HEK293 (cell line): ENCODE measurements around the gene SIRT7.

Experiments
- BCL11A ChIP-seq: fragments of 450-650 bp; formaldehyde crosslinking; IDR thresholded peaks from 2 replicates; pipeline ENCODE4 v1.5.1; 2016; ENCODE audit warnings: low read depth, missing biosample characterization, missing genetic modification characterization
- KLF9 ChIP-seq: fragments of 450-650 bp; formaldehyde crosslinking; IDR thresholded peaks from 2 replicates; pipeline ENCODE4 v1.5.1; 2016; ENCODE audit warnings: missing biosample characterization, missing genetic modification characterization, low read depth
- SETDB1 ChIP-seq: IDR thresholded peaks from one replicate; pipeline ENCODE4 v1.6.1; 2017; ENCODE audit warnings: mild to moderate bottlenecking, low read length, moderate library complexity, mixed read lengths; ENCODE audit not compliant: insufficient read length
- SP3 ChIP-seq: fragments of 450-650 bp; formaldehyde crosslinking; IDR thresholded peaks from 2 replicates; pipeline ENCODE4 v1.5.1; 2016; ENCODE audit warnings: missing biosample characterization, missing genetic modification characterization
- ZBTB20 ChIP-seq: fragments of 450-650 bp; formaldehyde crosslinking; IDR thresholded peaks from 2 replicates; pipeline ENCODE4 v1.5.1; 2016; ENCODE audit warnings: missing biosample characterization, missing genetic modification characterization
- ZBTB8A ChIP-seq: fragments of 450-650 bp; formaldehyde crosslinking; IDR thresholded peaks from 2 replicates; pipeline ENCODE4 v1.5.1; 2016; ENCODE audit warnings: missing biosample characterization, missing genetic modification characterization
- ZFP41 ChIP-seq: fragments of 450-650 bp; formaldehyde crosslinking; IDR thresholded peaks from 2 replicates; pipeline ENCODE4 v1.5.1; 2016; ENCODE audit warnings: missing biosample characterization, missing genetic modification characterization, borderline replicate concordance
- ZNF138 ChIP-seq: fragments of 450-650 bp; formaldehyde crosslinking; IDR thresholded peaks from 2 replicates; pipeline ENCODE4 v1.5.1; 2016; ENCODE audit warnings: missing biosample characterization, missing genetic modification characterization, borderline replicate concordance
- ZNF140 ChIP-seq: fragments of 450-650 bp; formaldehyde crosslinking; IDR thresholded peaks from 2 replicates; pipeline ENCODE4 v1.5.1; 2016; ENCODE audit warnings: missing biosample characterization, missing genetic modification characterization
- ZNF214 ChIP-seq: fragments of 450-650 bp; formaldehyde crosslinking; IDR thresholded peaks from 2 replicates; pipeline ENCODE4 v1.5.1; 2017; ENCODE audit warnings: missing biosample characterization, mild to moderate bottlenecking, missing genetic modification characterization, borderline replicate concordance
- ZNF341 ChIP-seq: fragments of 450-650 bp; formaldehyde crosslinking; IDR thresholded peaks from 2 replicates; pipeline ENCODE4; 2016; ENCODE audit warnings: low read depth, missing biosample characterization, missing genetic modification characterization
- ZNF473 ChIP-seq: fragments of 450-650 bp; formaldehyde crosslinking; IDR thresholded peaks from 2 replicates; pipeline ENCODE4 v1.5.1; 2017; ENCODE audit warnings: missing biosample characterization, missing genetic modification characterization
- ZNF510 ChIP-seq: fragments of 450-650 bp; formaldehyde crosslinking; IDR thresholded peaks from 2 replicates; pipeline ENCODE4 v1.5.1; 2018; ENCODE audit warnings: mild to moderate bottlenecking, missing genetic modification characterization, missing biosample characterization; ENCODE audit not compliant: insufficient replicate concordance
- ZNF600 ChIP-seq: fragments of 450-650 bp; formaldehyde crosslinking; IDR thresholded peaks from 2 replicates; pipeline ENCODE4 v1.5.1; 2016; ENCODE audit warnings: missing biosample characterization, missing genetic modification characterization
- ZXDB ChIP-seq: fragments of 450-650 bp; formaldehyde crosslinking; IDR thresholded peaks from 2 replicates; pipeline ENCODE4 v1.5.1; 2016; ENCODE audit warnings: missing biosample characterization, missing genetic modification characterization
- TF ChIP-seq, protein P1 (sequence below): fragments of 450-650 bp; formaldehyde crosslinking; IDR thresholded peaks from 2 replicates; pipeline ENCODE4 v1.5.1; 2016; ENCODE audit warnings: missing biosample characterization, missing genetic modification characterization, borderline replicate concordance
- TF ChIP-seq, protein P2 (sequence below): fragments of 450-650 bp; formaldehyde crosslinking; IDR thresholded peaks from 2 replicates; pipeline ENCODE4 v1.5.1; 2016; ENCODE audit warnings: missing biosample characterization, missing genetic modification characterization
- TF ChIP-seq, protein P3 (sequence below): fragments of 450-650 bp; formaldehyde crosslinking; IDR thresholded peaks from 2 replicates; pipeline ENCODE4 v1.5.1; 2016; ENCODE audit warnings: missing biosample characterization, missing genetic modification characterization
- TF ChIP-seq, protein P4 (sequence below): fragments of 450-650 bp; formaldehyde crosslinking; IDR thresholded peaks from 2 replicates; pipeline ENCODE4 v1.5.1; 2016; ENCODE audit warnings: missing biosample characterization, missing genetic modification characterization
- TF ChIP-seq, protein P5 (sequence below): fragments of 450-650 bp; formaldehyde crosslinking; conservative IDR thresholded peaks from 2 replicates; pipeline ENCODE4 v1.5.1; 2016; ENCODE audit warnings: low read depth, missing biosample characterization, missing genetic modification characterization

Gene SIRT7

DNA sequence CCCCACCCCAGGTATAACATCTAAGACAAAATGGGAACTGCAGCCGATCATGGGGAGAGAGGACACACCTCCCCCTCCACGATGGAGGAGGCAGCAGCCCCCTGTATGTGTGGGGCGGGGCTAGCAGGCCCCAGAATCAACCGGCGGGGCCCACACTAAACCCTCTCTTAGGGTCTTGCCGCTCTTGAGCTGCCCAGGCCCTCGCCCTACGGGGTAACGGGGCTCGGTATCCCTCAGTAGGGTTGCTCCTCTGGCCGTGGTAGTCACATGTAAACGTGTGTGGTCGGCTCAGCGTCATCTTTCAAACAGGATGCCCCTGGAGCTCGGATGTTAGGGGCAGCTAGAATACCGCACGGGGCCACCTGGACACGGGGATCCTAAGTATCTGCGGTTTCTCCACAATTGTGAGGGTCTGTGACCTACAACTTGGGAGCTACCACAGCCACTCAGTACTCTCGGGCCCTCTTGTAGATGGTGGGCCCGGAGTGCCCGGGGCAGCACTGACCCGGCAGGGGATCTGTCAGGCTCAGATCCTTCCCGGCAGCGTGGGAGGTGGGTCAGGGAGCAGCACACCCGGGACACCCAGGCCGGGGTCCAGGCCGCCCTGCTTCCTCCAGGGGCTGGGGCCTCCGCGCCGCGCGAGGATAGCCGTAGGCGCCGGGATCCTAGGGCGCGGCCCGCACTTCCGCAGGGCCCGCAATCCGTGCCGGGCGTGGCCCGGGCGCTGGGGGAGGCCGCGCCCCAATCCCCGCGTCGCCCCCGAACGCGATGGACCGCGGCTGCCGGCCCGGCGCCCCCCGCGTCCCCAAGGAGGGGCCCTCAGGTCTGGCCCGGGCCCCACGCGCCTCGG lies 47.6 kb downstream of the SIRT7 start (continued):
- TF ChIP-seq, protein P1, sequence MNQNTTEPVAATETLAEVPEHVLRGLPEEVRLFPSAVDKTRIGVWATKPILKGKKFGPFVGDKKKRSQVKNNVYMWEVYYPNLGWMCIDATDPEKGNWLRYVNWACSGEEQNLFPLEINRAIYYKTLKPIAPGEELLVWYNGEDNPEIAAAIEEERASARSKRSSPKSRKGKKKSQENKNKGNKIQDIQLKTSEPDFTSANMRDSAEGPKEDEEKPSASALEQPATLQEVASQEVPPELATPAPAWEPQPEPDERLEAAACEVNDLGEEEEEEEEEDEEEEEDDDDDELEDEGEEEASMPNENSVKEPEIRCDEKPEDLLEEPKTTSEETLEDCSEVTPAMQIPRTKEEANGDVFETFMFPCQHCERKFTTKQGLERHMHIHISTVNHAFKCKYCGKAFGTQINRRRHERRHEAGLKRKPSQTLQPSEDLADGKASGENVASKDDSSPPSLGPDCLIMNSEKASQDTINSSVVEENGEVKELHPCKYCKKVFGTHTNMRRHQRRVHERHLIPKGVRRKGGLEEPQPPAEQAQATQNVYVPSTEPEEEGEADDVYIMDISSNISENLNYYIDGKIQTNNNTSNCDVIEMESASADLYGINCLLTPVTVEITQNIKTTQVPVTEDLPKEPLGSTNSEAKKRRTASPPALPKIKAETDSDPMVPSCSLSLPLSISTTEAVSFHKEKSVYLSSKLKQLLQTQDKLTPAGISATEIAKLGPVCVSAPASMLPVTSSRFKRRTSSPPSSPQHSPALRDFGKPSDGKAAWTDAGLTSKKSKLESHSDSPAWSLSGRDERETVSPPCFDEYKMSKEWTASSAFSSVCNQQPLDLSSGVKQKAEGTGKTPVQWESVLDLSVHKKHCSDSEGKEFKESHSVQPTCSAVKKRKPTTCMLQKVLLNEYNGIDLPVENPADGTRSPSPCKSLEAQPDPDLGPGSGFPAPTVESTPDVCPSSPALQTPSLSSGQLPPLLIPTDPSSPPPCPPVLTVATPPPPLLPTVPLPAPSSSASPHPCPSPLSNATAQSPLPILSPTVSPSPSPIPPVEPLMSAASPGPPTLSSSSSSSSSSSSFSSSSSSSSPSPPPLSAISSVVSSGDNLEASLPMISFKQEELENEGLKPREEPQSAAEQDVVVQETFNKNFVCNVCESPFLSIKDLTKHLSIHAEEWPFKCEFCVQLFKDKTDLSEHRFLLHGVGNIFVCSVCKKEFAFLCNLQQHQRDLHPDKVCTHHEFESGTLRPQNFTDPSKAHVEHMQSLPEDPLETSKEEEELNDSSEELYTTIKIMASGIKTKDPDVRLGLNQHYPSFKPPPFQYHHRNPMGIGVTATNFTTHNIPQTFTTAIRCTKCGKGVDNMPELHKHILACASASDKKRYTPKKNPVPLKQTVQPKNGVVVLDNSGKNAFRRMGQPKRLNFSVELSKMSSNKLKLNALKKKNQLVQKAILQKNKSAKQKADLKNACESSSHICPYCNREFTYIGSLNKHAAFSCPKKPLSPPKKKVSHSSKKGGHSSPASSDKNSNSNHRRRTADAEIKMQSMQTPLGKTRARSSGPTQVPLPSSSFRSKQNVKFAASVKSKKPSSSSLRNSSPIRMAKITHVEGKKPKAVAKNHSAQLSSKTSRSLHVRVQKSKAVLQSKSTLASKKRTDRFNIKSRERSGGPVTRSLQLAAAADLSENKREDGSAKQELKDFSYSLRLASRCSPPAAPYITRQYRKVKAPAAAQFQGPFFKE (tag by site-specific recombination) = no peak
- no peak for TF ChIP-seq ZNF473 (tag by site-specific recombination)
- no peak for TF ChIP-seq ZNF140 (tag by site-specific recombination)
- no peak for TF ChIP-seq ZNF510 (tag by site-specific recombination)
- no peak for TF ChIP-seq BCL11A (tag by site-specific recombination)
- peak; percentile 90 for TF ChIP-seq ZBTB20 (tag by site-specific recombination)
- TF ChIP-seq, protein P2, sequence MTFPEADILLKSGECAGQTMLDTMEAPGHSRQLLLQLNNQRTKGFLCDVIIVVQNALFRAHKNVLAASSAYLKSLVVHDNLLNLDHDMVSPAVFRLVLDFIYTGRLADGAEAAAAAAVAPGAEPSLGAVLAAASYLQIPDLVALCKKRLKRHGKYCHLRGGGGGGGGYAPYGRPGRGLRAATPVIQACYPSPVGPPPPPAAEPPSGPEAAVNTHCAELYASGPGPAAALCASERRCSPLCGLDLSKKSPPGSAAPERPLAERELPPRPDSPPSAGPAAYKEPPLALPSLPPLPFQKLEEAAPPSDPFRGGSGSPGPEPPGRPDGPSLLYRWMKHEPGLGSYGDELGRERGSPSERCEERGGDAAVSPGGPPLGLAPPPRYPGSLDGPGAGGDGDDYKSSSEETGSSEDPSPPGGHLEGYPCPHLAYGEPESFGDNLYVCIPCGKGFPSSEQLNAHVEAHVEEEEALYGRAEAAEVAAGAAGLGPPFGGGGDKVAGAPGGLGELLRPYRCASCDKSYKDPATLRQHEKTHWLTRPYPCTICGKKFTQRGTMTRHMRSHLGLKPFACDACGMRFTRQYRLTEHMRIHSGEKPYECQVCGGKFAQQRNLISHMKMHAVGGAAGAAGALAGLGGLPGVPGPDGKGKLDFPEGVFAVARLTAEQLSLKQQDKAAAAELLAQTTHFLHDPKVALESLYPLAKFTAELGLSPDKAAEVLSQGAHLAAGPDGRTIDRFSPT (tag by site-specific recombination) = no peak; the same call in 1 of the 2 replicates
- no peak; the same call in 1 of the 2 replicates for TF ChIP-seq KLF9 (tag by site-specific recombination)
- no peak; the same call in 1 of the 2 replicates for TF ChIP-seq ZNF341 (tag by site-specific recombination)
- peak; percentile 86 for TF ChIP-seq ZXDB (tag by site-specific recombination)
- TF ChIP-seq, protein P3, sequence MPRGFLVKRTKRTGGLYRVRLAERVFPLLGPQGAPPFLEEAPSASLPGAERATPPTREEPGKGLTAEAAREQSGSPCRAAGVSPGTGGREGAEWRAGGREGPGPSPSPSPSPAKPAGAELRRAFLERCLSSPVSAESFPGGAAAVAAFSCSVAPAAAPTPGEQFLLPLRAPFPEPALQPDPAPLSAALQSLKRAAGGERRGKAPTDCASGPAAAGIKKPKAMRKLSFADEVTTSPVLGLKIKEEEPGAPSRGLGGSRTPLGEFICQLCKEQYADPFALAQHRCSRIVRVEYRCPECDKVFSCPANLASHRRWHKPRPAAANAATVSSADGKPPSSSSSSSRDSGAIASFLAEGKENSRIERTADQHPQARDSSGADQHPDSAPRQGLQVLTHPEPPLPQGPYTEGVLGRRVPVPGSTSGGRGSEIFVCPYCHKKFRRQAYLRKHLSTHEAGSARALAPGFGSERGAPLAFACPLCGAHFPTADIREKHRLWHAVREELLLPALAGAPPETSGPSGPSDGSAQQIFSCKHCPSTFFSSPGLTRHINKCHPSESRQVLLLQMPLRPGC (tag by site-specific recombination) = 0 out of 2 replicates have a peak, but pooled peaks have one; percentile 9
- no peak for TF ChIP-seq ZNF214 (tag by site-specific recombination)
- TF ChIP-seq ZFP41 = no peak
- TF ChIP-seq, protein P4, sequence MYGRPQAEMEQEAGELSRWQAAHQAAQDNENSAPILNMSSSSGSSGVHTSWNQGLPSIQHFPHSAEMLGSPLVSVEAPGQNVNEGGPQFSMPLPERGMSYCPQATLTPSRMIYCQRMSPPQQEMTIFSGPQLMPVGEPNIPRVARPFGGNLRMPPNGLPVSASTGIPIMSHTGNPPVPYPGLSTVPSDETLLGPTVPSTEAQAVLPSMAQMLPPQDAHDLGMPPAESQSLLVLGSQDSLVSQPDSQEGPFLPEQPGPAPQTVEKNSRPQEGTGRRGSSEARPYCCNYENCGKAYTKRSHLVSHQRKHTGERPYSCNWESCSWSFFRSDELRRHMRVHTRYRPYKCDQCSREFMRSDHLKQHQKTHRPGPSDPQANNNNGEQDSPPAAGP (tag by site-specific recombination) = peak; percentile 42; the same call in 1 of the 2 replicates
- 0 out of 2 replicates have a peak, but pooled peaks have one; percentile 12 for TF ChIP-seq ZNF600 (tag by site-specific recombination)
- no peak for TF ChIP-seq SETDB1
- TF ChIP-seq, protein P5, sequence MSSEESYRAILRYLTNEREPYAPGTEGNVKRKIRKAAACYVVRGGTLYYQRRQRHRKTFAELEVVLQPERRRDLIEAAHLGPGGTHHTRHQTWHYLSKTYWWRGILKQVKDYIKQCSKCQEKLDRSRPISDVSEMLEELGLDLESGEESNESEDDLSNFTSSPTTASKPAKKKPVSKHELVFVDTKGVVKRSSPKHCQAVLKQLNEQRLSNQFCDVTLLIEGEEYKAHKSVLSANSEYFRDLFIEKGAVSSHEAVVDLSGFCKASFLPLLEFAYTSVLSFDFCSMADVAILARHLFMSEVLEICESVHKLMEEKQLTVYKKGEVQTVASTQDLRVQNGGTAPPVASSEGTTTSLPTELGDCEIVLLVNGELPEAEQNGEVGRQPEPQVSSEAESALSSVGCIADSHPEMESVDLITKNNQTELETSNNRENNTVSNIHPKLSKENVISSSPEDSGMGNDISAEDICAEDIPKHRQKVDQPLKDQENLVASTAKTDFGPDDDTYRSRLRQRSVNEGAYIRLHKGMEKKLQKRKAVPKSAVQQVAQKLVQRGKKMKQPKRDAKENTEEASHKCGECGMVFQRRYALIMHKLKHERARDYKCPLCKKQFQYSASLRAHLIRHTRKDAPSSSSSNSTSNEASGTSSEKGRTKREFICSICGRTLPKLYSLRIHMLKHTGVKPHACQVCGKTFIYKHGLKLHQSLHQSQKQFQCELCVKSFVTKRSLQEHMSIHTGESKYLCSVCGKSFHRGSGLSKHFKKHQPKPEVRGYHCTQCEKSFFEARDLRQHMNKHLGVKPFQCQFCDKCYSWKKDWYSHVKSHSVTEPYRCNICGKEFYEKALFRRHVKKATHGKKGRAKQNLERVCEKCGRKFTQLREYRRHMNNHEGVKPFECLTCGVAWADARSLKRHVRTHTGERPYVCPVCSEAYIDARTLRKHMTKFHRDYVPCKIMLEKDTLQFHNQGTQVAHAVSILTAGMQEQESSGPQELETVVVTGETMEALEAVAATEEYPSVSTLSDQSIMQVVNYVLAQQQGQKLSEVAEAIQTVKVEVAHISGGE (tag by site-specific recombination) = peak; percentile 35; the same call in 1 of the 2 replicates
- TF ChIP-seq SP3 (tag by site-specific recombination) = peak; percentile 74
- TF ChIP-seq ZBTB8A (tag by site-specific recombination) = 0 out of 2 replicates have a peak, but pooled peaks have one; percentile 21
- TF ChIP-seq ZNF138 = no peak
